K562 (cell line): ENCODE data around the gene KBTBD4.

Experiments used
- GABPB1 ChIP-seq: sonication (generic); formaldehyde crosslinking; IDR thresholded peaks from 2 replicates; pipeline ENCODE4 v1.8.0; 2022; ENCODE audit warnings: mild to moderate bottlenecking, missing genetic modification reagents
- NONO ChIP-seq, 2 experiments: fragments of 200-400 bp in 1 of 2; fragments of 450-650 bp in 1 of 2; formaldehyde crosslinking in 1 of 2; IDR thresholded peaks; 2 replicates each; pipeline ENCODE4 v1.6.1; 2017; ENCODE audit warnings: low read depth in 2 of 2, mild to moderate bottlenecking in 2 of 2, moderate library complexity in 2 of 2, low read length in 1 of 2
- RFX5 ChIP-seq: IDR thresholded peaks from 2 replicates; pipeline ENCODE4 v1.6.1; 2011; ENCODE audit warnings: low read depth, mild to moderate bottlenecking, improper control_type of control experiment, low read length
- TF ChIP-seq, protein P1 (sequence below): fragments of 250-450 bp; sonication (Bioruptor Pico); IDR thresholded peaks from 2 replicates; pipeline ENCODE4 v1.5.0; 2021

DNA sequence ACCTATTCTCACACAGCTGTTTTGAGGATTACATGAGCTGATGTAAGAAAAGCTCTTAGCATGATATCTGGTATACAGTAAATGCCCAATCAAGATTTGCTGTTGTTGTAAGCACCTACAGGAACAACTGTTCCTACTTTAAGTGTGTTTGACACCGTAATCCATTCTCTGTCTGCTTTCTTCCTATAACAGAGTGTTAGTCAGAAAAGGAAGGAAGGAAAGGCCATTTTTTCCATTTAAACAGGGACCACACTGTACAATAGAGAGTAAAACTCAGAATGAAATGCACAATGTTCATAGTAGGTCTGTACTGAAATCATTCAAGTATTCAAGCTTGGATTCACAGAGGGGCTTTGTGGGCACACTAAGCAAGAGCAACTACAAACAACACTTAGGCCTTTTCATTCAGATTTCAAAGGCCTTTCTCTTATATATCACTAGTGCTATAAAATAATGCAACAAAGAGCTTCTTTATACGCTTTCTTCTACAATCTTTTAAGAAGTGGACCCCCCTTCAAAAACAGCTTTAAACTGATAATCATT lies 42.1 kb upstream of the KBTBD4 start:
- TF ChIP-seq, protein P1, sequence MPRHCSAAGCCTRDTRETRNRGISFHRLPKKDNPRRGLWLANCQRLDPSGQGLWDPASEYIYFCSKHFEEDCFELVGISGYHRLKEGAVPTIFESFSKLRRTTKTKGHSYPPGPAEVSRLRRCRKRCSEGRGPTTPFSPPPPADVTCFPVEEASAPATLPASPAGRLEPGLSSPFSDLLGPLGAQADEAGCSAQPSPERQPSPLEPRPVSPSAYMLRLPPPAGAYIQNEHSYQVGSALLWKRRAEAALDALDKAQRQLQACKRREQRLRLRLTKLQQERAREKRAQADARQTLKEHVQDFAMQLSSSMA (CRISPR knock-in tag): no peak
- no peak for TF ChIP-seq GABPB1 (CRISPR knock-in tag)
- no peak for TF ChIP-seq NONO (IDR thresholded peaks at IDR 0.05; ENCODE audit: low read depth in 2 of 2, low read length in 1 of 2)
- no peak for TF ChIP-seq RFX5
